MM.1S (cell line): ENCODE data around the gene KCNIP4.

Source experiments
- EZH2 ChIP-seq: fragments of 300-600 bp; sonication (generic); optimal IDR thresholded peaks from 2 replicates; pipeline ENCODE3; 2017; ENCODE audit warnings: low read depth, mild to moderate bottlenecking, antibody characterized with exemption, low read length, mixed read lengths
- EZH2phosphoT487 ChIP-seq: fragments of 300-600 bp; sonication (generic); IDR thresholded peaks from 2 replicates; pipeline ENCODE4 v1.6.1; 2018; ENCODE audit warnings: antibody characterized with exemption, low read length
- TF ChIP-seq, protein P1 (sequence below): fragments of 300-600 bp; sonication (generic); IDR thresholded peaks from 2 replicates; pipeline ENCODE4 v1.5.1; 2016; ENCODE audit warnings: antibody characterized with exemption, low read length, mixed read lengths

DNA sequence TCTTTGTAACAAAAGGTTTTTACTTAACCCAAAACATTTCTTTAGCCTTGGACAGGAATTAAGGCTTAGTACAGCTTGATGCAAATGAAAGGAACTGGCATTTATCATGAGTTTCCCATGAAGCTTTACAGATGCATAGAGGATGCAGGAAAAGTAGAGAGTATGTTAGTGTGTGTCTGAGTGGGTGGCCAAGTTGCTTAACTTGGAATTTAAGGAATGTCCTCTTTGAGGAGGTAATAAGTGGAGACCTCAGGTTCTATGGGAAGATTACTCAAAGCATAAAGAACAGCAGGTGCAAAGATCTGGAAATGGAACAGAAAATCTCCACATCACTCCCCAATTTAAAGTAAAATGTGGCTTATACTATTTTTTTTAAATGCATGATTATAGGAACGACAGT, 457.9 kb downstream of the KCNIP4 start:
- TF ChIP-seq EZH2phosphoT487 = no peak
- TF ChIP-seq, protein P1, sequence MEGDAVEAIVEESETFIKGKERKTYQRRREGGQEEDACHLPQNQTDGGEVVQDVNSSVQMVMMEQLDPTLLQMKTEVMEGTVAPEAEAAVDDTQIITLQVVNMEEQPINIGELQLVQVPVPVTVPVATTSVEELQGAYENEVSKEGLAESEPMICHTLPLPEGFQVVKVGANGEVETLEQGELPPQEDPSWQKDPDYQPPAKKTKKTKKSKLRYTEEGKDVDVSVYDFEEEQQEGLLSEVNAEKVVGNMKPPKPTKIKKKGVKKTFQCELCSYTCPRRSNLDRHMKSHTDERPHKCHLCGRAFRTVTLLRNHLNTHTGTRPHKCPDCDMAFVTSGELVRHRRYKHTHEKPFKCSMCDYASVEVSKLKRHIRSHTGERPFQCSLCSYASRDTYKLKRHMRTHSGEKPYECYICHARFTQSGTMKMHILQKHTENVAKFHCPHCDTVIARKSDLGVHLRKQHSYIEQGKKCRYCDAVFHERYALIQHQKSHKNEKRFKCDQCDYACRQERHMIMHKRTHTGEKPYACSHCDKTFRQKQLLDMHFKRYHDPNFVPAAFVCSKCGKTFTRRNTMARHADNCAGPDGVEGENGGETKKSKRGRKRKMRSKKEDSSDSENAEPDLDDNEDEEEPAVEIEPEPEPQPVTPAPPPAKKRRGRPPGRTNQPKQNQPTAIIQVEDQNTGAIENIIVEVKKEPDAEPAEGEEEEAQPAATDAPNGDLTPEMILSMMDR = no peak
- TF ChIP-seq EZH2 = no peak
